ENCODE measurements around the gene KIAA0753.

Gene KIAA0753

GRCh38 chr17:6639586-6640535, 650 bp downstream of the KIAA0753 start:
- DNase-seq, result peak; percentile 43

DNA sequence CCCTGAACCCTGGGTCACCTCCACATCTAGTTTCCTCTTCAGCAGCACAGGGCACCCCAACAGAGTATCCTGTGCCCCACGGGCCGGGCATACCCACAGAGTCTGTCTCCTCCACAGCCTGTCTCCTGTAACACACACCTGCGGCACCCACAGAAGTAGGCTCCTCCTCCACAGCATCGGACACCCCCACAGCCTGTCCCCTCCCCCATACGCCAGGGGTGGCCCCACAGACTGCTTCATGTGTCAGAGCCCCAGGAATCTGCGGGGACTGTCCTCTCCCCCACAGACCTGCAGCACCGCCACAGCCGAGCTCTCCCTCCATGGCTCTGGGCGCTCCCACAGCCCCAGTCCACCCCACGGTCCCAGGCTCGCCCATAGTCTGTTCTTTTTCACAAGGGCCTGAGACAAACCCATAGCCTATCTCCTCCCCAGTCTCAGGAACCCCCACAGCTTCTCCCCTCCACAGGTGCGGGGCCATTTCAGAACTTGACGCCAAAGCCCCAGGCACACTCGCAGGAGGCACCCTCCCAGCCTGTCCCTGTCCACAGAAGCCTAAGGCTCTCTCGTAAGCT, 1.4 kb downstream of the KIAA0753 start:
- DNase-seq, result peak; percentile 32

- no peak for DNase-seq
These were observed 2.2 kb downstream of the KIAA0753 start for GRCh38 chr17:6638046-6638908.

GRCh38 chr17:6637458-6637840, 3.1 kb downstream of the KIAA0753 start:
- DNase-seq, result no peak

DNA sequence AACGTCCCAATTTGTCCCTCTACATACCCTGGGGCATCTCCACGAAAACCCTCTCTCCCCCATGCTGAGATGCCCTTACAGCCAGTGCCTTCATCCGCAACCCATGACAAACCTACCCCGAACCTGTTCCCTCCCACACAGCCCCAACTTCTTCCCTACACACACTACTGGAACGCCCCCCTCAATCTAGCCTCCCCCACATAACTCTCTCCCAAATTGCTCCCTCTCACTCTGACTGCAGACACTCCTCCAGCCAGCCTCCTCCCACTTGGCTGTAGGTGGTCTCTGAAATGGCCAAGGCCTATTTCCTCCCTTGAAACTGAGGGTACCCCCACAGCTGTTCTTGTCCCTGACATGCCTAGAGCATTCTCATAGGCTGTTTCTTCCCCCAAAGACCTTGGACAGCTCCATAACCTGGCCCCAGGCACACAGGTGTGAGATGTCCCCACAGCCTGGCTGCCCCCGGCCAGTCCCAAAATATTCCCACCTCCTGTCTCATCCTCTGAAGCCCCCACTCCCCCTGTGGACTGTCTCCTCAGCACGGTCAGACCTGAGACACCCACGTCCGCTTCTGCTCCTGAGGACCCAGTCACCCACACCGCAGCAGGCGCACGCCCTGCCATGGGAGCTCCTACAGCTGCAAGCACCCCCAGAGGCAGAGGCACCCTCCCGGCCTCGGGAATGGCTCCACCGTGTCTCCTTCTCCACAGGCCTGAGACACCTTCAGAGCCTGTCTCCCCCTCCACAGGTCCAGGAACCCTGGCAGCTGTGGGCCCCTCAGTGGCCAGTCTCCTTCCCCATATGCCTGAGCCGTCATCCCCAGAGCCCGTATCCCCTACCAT, 3.7 kb downstream of the KIAA0753 start:
- no peak for DNase-seq

GRCh38 chr17:6636105-6636504, 4.4 kb downstream of the KIAA0753 start:
- DNase-seq, result no peak

DNA sequence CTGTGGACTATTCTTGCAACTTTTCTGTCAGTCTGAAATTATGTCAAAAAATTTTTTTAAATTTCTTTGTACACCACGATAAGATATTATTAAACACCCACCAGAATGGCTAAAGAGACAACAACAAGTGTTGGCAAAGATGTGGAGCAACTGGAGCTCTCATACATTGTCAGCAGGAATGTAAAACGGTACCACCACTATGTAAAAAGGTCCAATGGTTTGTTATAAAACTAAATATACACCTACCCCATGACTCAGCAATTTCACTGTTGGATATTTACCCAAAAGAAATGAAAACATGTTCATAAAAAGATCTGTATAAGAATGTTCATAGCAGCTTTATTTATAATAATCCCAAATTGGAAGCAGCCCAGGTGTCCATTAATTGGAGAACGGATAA, 7.2 kb downstream of the KIAA0753 start:
- DNase-seq, result no peak

- DNase-seq, result no peak
These were observed 8.0 kb downstream of the KIAA0753 start for GRCh38 chr17:6632530-6632929.

GRCh38 chr17:6630390-6630789, 10.1 kb downstream of the KIAA0753 start:
- DNase-seq, result no peak

DNA sequence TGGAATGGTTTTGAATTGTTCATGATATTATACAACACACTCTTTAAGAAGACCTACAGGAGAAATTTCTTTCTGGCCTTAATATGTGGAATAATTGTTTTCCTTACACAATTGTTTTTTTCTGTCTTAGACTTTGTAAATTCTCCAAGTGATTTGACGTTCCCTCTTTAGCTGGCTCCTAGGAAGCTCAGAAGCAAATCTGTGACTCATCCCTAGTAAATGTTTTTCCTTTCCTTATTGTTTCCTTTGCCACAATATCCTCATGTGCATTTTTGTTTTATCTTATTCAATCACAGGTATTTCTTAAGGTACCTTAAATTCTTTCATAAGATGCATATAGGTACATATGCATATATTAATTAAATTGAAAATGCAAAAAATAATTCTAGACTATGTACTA, 13.5 kb downstream of the KIAA0753 start:
- no peak for DNase-seq

GRCh38 chr17:6626616-6627015, 13.9 kb downstream of the KIAA0753 start:
- DNase-seq, result no peak

DNA sequence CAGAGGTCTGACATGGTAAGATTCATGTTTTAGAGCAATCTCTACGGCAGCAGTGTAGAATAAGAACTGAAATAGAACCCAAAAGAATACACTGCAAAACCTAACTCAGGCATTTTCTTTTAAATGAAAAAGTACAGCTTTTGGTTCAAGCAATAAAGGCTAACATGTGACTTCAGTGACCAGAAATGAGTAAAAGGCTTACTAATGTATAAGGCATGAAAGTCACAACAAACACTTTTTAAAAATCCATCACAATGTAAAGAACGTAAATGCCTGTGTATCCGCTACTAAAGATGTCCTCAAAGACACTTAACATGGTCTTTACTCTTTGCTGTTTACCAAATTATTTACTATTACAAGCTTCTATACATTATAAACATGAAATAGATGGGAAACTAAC, 16.6 kb downstream of the KIAA0753 start:
- DNase-seq, result no peak

DNA sequence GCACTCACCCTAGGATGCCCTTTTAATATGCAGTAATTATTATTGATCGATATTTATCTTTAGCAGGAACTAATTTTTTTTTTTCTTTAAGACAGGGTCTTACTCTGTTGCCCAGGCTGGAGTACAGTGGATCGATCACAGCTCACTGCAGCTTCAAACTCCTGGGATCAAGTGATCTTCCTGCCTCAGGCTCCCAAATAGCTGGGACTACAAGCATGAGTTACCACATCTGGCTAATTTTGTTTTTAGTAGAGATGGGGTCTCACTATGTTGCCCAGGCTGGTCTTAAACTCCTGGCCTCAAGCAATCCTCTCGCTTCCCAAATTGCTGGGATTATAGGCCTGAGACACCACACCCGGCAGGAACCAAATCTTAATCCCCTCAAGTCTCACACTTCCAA, 29.3 kb downstream of the KIAA0753 start:
- DNase-seq, result no peak

DNA sequence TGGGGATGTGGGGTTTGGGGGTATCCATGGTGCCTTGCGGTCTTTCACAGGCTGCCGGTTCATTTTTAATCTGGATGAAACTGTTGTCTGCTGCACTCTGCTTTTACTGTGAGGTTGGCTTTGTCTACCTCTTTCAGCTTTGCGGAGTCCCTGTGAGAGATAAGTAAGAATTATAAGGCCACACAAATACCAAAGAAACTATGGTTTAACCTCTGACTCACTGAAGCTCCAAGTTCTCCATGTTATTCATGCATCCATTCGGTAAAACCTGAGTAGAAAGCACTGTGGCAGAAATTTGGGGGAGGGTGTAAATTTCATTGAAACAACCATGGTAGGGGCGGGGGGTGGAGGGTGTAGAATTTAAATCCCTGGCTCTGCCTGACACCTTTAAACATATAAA, 30.5 kb downstream of the KIAA0753 start:
- DNase-seq, result no peak

GRCh38 chr17:6608321-6608720, 32.2 kb downstream of the KIAA0753 start:
- DNase-seq, result no peak

DNA sequence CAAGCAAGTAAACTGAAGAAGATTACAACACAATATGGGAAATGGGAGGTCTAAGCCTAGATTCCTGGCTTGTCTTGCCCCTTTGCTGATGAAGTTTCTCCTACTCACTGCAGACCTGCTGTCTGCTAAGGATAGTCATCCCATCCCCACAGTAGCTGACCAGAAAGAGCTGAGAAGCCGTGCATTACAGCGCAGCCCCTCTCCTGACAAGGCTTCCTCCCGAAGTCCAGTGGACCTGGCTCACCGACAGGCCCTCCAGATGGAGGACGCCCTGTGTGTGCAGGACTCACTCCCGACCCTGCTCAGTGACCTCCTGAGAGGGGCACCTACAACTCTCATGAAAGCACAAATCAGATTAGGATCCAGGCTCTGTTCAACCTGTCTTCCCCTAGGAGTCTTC, 35.4 kb downstream of the KIAA0753 start:
- DNase-seq, result no peak

DNA sequence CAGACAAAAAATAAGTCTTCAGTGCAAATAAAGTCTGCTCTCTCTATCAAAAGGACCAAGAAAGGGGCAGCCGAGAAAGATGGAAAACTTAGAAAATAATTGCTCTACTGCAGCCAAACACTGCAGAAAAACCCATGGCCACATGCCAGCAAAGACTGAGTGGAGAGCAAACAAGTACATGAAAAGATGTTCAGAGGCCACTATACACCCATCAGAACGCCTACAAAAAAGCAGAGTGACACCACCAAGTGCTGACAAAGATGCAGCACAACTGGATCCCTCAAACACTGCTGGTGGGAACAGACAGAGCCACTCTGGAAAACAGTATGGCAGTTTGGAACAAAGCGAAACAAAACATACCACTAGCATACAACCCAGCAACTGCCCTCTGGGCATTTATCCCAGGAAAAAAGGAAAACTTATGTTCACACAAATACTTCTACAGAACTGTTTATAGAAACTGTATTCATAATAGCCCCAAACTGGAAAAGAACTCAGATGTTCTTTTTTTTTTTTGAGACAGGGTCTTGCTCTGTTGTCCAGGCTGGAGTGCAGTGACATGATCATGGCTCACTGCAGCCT, 36.7 kb downstream of the KIAA0753 start:
- DNase-seq, result no peak

DNA sequence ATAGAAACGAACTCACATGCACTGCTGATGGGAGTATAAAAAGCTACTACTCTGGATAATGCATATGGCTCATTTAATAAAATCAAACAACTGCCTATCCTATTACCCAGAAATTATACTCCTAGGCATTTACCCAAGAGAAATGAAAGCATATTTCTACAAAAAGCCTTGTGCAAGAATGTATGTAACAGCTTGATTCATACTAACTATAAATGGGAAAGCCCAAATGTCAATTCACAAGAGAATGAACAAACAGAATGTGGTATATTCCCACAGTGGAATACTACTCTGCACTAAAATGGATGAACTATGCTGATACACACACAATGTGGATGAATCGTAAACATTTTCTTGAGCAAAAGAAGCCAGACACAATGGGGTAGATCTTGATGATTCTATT, 38.4 kb downstream of the KIAA0753 start:
- no peak for DNase-seq

GRCh38 chr17:6599364-6599763, 41.1 kb downstream of the KIAA0753 start:
- DNase-seq, result no peak

GRCh38 chr17:6597727-6598126, 42.8 kb downstream of the KIAA0753 start:
- no peak for DNase-seq

DNA sequence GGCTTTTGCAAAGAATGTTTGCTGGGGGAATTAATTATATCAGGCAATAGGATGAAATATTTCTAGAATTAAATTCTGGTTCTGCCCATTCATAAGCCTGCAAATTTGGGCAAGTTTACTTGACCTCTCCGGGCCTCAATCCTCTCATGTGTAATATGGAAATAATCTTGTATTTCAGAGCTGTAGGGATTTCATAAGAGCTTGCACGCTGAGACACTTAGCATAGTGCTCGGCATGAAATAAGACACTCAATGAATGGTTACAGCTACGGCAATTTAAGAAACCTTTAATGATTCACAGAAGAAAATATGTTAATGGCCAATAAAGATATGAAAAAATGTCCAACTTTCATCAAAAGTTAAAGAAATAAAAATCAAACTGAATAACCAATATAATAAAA, 43.6 kb downstream of the KIAA0753 start:
- no peak for DNase-seq

DNA sequence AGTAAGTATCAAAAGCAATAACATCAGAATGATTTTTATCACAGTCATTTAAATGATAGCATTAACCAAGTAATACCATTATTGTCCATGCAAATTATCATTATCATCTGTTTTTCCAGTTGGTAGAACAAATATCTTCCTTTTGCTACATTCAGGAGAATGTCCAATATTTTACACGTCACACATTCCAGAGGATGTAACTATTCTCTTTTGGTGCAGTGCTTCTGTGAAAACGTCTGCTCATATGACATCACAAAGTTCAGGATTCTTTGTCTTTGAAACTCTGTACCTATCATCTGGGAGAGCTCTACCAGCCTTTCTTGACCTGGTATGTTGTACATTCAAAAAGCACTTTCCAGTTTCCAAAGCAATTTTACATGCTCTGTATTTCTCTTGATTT, 44.0 kb downstream of the KIAA0753 start:
- DNase-seq, result no peak
